GM23248 (cell line): Measurements from ENCODE around the gene ASTN1. TPM values are rescaled to one million over a fixed set of nuclear protein-coding genes. Genes with fewer than 3 reads are reported as not detected.

Source experiments
- DNase-seq: peaks from one replicate; pipeline ENCODE4 v3.0.0-alpha.2; 2015
- H2AFZ ChIP-seq: fragments of 200-600 bp; sonication (generic); 2 replicates; pipeline ENCODE4 v1.6.1; 2016; ENCODE audit warnings: antibody characterized with exemption
- H3F3A ChIP-seq: fragments of 200-600 bp; sonication (generic); 2 replicates; pipeline ENCODE4 v1.6.1; 2016; ENCODE audit warnings: mild to moderate bottlenecking, antibody characterized with exemption, mixed run types; ENCODE audit not compliant: insufficient read depth
- H3K27ac ChIP-seq: fragments of 200-600 bp; sonication (generic); 2 replicates; pipeline ENCODE4 v1.5.1; 2016; ENCODE audit warnings: mild to moderate bottlenecking
- H3K27me3 ChIP-seq: fragments of 200-600 bp; sonication (generic); replicated peaks from 2 replicates; pipeline ENCODE4 v1.6.1; 2016; ENCODE audit warnings: mild to moderate bottlenecking; ENCODE audit not compliant: insufficient read depth
- H3K36me3 ChIP-seq: fragments of 200-600 bp; sonication (generic); 2 replicates; pipeline ENCODE4 v1.6.1; 2016; ENCODE audit warnings: low read depth, mild to moderate bottlenecking
- H3K4me1 ChIP-seq: fragments of 200-600 bp; sonication (generic); 2 replicates; pipeline ENCODE4 v1.6.1; 2016; ENCODE audit warnings: mild to moderate bottlenecking; ENCODE audit not compliant: insufficient read depth
- H3K4me2 ChIP-seq: fragments of 200-600 bp; sonication (generic); one replicate; pipeline ENCODE4 v1.6.1; 2016; ENCODE audit warnings: mild to moderate bottlenecking; ENCODE audit not compliant: unreplicated experiment
- H3K4me3 ChIP-seq: fragments of 200-600 bp; sonication (generic); 2 replicates; pipeline ENCODE4 v1.5.1; 2016; ENCODE audit warnings: mild to moderate bottlenecking
- H3K79me2 ChIP-seq: fragments of 200-600 bp; sonication (generic); 2 replicates; pipeline ENCODE4 v1.6.1; 2016; ENCODE audit warnings: mild to moderate bottlenecking; ENCODE audit not compliant: insufficient read depth
- H3K9ac ChIP-seq: fragments of 200-600 bp; sonication (generic); 2 replicates; pipeline ENCODE4 v1.6.1; 2016; ENCODE audit warnings: mild to moderate bottlenecking
- H3K9me2 ChIP-seq: fragments of 200-600 bp; sonication (generic); 2 replicates; pipeline ENCODE4 v1.6.1; 2016; ENCODE audit warnings: mixed run types, mild to moderate bottlenecking, moderate library complexity; ENCODE audit not compliant: insufficient read depth
- H3K9me3 ChIP-seq: fragments of 200-600 bp; sonication (generic); one replicate; pipeline ENCODE4 v1.6.1; 2017; ENCODE audit warnings: low read depth
- H4K20me1 ChIP-seq: fragments of 200-600 bp; sonication (generic); 2 replicates; pipeline ENCODE4 v1.6.0; 2016; ENCODE audit not compliant: insufficient read depth
- EZH2 ChIP-seq: fragments of 200-600 bp; sonication (generic); IDR thresholded peaks from 2 replicates; pipeline ENCODE4 v1.6.1; 2018; ENCODE audit warnings: antibody characterized with exemption, mild to moderate bottlenecking; ENCODE audit not compliant: insufficient read depth, poor library complexity, severe bottlenecking
- EZH2phosphoT487 ChIP-seq: fragments of 200-600 bp; sonication (generic); IDR thresholded peaks from 2 replicates; pipeline ENCODE4 v1.6.1; 2018; ENCODE audit warnings: antibody characterized with exemption, moderate library complexity, mild to moderate bottlenecking, low read depth; ENCODE audit not compliant: insufficient read depth
- WGBS, 2 experiments: methylation state at CpG; one replicate each; pipeline ENCODE4 v1.1.6; 2015 to 2017; ENCODE audit warnings: low lambda C conversion rate in 2 of 2, low coverage in 1 of 2; ENCODE audit errors: missing lambda C conversion rate in 2 of 2; 5-methylcytosine and 5-hydroxymethylcytosine counted together
- in situ Hi-C: fragments of 300-500 bp; cut with MboI; formaldehyde crosslinking; loops from 2 replicates; pipeline ENCODE4 v1.15.0; 2020
- polyA plus RNA-seq: library from polyadenylated mRNA; unstranded; fragments of >200 nt; fragmentation: Nextera tagmentation; extraction: Ambion mirVana; gene quantifications from 2 replicates; pipeline ENCODE4 v1.2.1, GENCODE V29; 2016
- total RNA-seq: library from RNA; depleted of rRNA; stranded (reverse); fragments of >200 nt; shearing (Covaris generic); gene quantifications from 2 replicates; pipeline ENCODE4 v1.2.3, GENCODE V29; 2014

ASTN1 gene
- total and polyA plus RNA-seq, 2 experiments from 2014 or later = not detected

GRCh38 chr1:177132141-177132540, 32.4 kb downstream of the ASTN1 start:
- peaks cover 3% of the 10 kb centered on the region; the same call in 1 of the 2 replicates for H3K27me3 ChIP-seq
- no peak for TF ChIP-seq EZH2phosphoT487
- TF ChIP-seq EZH2 = no peak
- in situ Hi-C loops = no loop called here

GRCh38 chr1:177131723-177132122, 32.8 kb downstream of the ASTN1 start:
- Histone ChIP-seq H2AFZ (no peak overlapping the region), H3K27ac (no peak overlapping the region), H3K36me3 (no peaks in the 10 kb centered on the region), H3F3A (no peaks in the 10 kb centered on the region), H3K9ac (no peak overlapping the region), H3K79me2 (no peaks in the 10 kb centered on the region), H3K4me1 (no peaks in the 10 kb centered on the region), H3K9me2 (no peaks in the 10 kb centered on the region), H4K20me1 (no peaks in the 10 kb centered on the region), H3K4me2 (no peak overlapping the region), H3K4me3 (no peak overlapping the region), H3K9me3 (no peaks in the 10 kb centered on the region), H3K27me3 (peaks cover 3% of the 10 kb centered on the region; the same call in 1 of the 2 replicates)
- WGBS, 2 experiments = 19 to 20% methylated on average over 4 of the region's 4 CpGs
- TF ChIP-seq EZH2phosphoT487 (no peak), EZH2 (no peak)
- in situ Hi-C loops = no loop called here
- no peak for DNase-seq

More at GRCh38 chr1:177132141-177132540, 32.4 kb downstream of the ASTN1 start:
- H3K4me3 ChIP-seq = no peak overlapping the region
- no peak for DNase-seq
- H3K9me3 ChIP-seq = no peaks in the 10 kb centered on the region
- no peak overlapping the region for H3K4me2 ChIP-seq
- no peaks in the 10 kb centered on the region for H3F3A ChIP-seq
- no peaks in the 10 kb centered on the region for H4K20me1 ChIP-seq
- no peaks in the 10 kb centered on the region for H3K4me1 ChIP-seq
- 50 to 68% methylated on average over 2 of the region's 2 CpGs for WGBS, 2 experiments
- H3K79me2 ChIP-seq = no peaks in the 10 kb centered on the region
- no peak overlapping the region for H3K9ac ChIP-seq
- H3K27ac ChIP-seq = no peak overlapping the region
- H3K9me2 ChIP-seq = no peaks in the 10 kb centered on the region
- H2AFZ ChIP-seq = no peak overlapping the region
- H3K36me3 ChIP-seq = no peaks in the 10 kb centered on the region

GRCh38 chr1:177130451-177130945, 34.0 kb downstream of the ASTN1 start:
- no peak overlapping the region for H2AFZ ChIP-seq

GRCh38 chr1:177128665-177129281, 35.7 kb downstream of the ASTN1 start:
- H3F3A ChIP-seq = no peaks in the 10 kb centered on the region
- no peak overlapping the region for H3K27ac ChIP-seq
- 47 to 55% methylated on average over 4 of the region's 4 CpGs for WGBS, 2 experiments
- no peak for TF ChIP-seq EZH2
- no peak for TF ChIP-seq EZH2phosphoT487
- no peaks in the 10 kb centered on the region for H3K9me3 ChIP-seq
- H3K4me3 ChIP-seq = no peak overlapping the region
- H3K4me1 ChIP-seq = no peaks in the 10 kb centered on the region
- H3K36me3 ChIP-seq = no peaks in the 10 kb centered on the region
- H3K9me2 ChIP-seq = no peaks in the 10 kb centered on the region
- no peaks in the 10 kb centered on the region for H4K20me1 ChIP-seq
- H2AFZ ChIP-seq = no peak overlapping the region
- H3K9ac ChIP-seq = no peak overlapping the region
- in situ Hi-C loops = no loop called here
- no peak for DNase-seq
- peaks cover 3% of the 10 kb centered on the region; the same call in 1 of the 2 replicates for H3K27me3 ChIP-seq
- H3K79me2 ChIP-seq = no peaks in the 10 kb centered on the region
- H3K4me2 ChIP-seq = no peak overlapping the region

More at GRCh38 chr1:177130451-177130945, 34.0 kb downstream of the ASTN1 start:
- Histone ChIP-seq H4K20me1 (no peaks in the 10 kb centered on the region), H3K36me3 (no peaks in the 10 kb centered on the region), H3K9me3 (no peaks in the 10 kb centered on the region), H3F3A (no peaks in the 10 kb centered on the region), H3K4me2 (no peak overlapping the region), H3K4me1 (no peaks in the 10 kb centered on the region), H3K27me3 (peaks cover 3% of the 10 kb centered on the region; the same call in 1 of the 2 replicates), H3K79me2 (no peaks in the 10 kb centered on the region), H3K27ac (no peak overlapping the region), H3K9ac (no peak overlapping the region), H3K9me2 (no peaks in the 10 kb centered on the region), H3K4me3 (no peak overlapping the region)
- no peak for DNase-seq
- in situ Hi-C loops = no loop called here
- WGBS, 2 experiments = 57 to 62% methylated on average over 5 of the region's 5 CpGs
- no peak for TF ChIP-seq EZH2phosphoT487
- TF ChIP-seq EZH2 = no peak
